ENCODE measurements around the gene PABPC1L. TPM values are rescaled to one million over a fixed set of nuclear protein-coding genes. Genes with fewer than 3 reads are reported as not detected.
A peak's percentile ranks its signal among the peaks of the same experiment; 100 is the strongest.

The PABPC1L gene
- total RNA-seq, 6 donors from 2014 or later, result 15.7 to 130 (median 43.7) TPM

GRCh38 chr20:44924541-44924940 is 14.7 kb downstream of the PABPC1L start:
- ATAC-seq (ENCODE audit: low FRiP score in 2 of 2), result no peak
- no peak for TF ChIP-seq EP300 (IDR thresholded peaks at IDR 0.05)
- TF ChIP-seq CTCF (IDR thresholded peaks at IDR 0.05), result no peak
- WGBS, 2 donors, result 90% methylated on average over 4 of the region's 4 CpGs
- DNase-seq, result no peak
- Histone ChIP-seq H3K27ac (no peak overlapping the region), H3K4me1 (no peaks in the 10 kb centered on the region), H3K9me3 (no peaks in the 10 kb centered on the region), H3K4me3 (no peak overlapping the region), H3K27me3 (no peaks in the 10 kb centered on the region), H3K36me3 (peaks cover 0 to 26% (median 14%) of the 10 kb centered on the region in 4 donors)

- no peaks in the 10 kb centered on the region for H3K4me1 ChIP-seq
- no peak for ATAC-seq (ENCODE audit: low FRiP score in 2 of 2)
- WGBS, 2 donors, result 52 to 78% methylated on average over 3 of the region's 3 CpGs
- no peaks in the 10 kb centered on the region for H3K27me3 ChIP-seq
- peaks cover 0 to 27% (median 10%) of the 10 kb centered on the region in 4 donors for H3K36me3 ChIP-seq
- TF ChIP-seq EP300 (IDR thresholded peaks at IDR 0.05) (no peak), POLR2A (IDR thresholded peaks at IDR 0.05) (no peak), CTCF (IDR thresholded peaks at IDR 0.05) (no peak), POLR2AphosphoS5 (IDR thresholded peaks at IDR 0.05) (no peak)
- peak in 1 of 2 donors; percentile 63 for DNase-seq
- H3K27ac ChIP-seq, result no peak overlapping the region
- H3K4me3 ChIP-seq, result no peak overlapping the region
- H3K9me3 ChIP-seq, result no peaks in the 10 kb centered on the region
Measured at GRCh38 chr20:44928595-44928994, 18.7 kb downstream of the PABPC1L start.

- no peaks in the 10 kb centered on the region for H3K4me1 ChIP-seq
- H3K27me3 ChIP-seq, result no peaks in the 10 kb centered on the region
- peak in 1 of 2 donors; percentile 40 for DNase-seq
- H3K36me3 ChIP-seq, result peaks cover 0 to 18% (median 6%) of the 10 kb centered on the region in 4 donors
- 92 to 96% methylated on average over 11 to 17 of the region's 18 CpGs for WGBS, 2 donors
- ATAC-seq (ENCODE audit: low FRiP score in 2 of 2), result peak in 1 of 2 donors; percentile 24
- no peaks in the 10 kb centered on the region for H3K9me3 ChIP-seq
- no peak overlapping the region for H3K27ac ChIP-seq
- no peak overlapping the region for H3K4me3 ChIP-seq
- TF ChIP-seq CTCF (IDR thresholded peaks at IDR 0.05) (no peak), POLR2AphosphoS5 (IDR thresholded peaks at IDR 0.05) (no peak), EP300 (IDR thresholded peaks at IDR 0.05) (no peak), POLR2A (IDR thresholded peaks at IDR 0.05) (no peak)
Measured at GRCh38 chr20:44930517-44931168, 20.8 kb downstream of the PABPC1L start.

DNA sequence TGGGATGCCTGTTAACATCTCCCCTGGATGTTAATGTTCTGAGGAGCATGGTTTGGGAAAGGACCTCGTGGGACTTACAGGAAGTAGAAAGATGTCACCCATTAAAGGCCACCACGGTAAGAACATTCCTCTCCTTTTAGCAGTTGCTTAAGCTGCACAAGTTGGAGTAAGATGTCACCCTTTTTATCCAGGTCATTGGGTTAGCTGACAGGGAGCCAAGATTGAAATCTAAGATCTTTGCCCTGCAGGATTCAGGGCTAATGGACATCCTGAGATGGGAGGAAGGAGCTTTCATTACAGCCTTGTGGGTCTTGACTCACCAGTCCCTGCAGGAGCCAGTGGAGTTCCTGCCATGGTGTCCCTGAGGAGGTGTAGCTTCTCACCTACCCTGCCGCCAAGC is 22.1 kb downstream of the PABPC1L start:
- TF ChIP-seq CTCF (IDR thresholded peaks at IDR 0.05), result no peak
- no peak for TF ChIP-seq POLR2A (IDR thresholded peaks at IDR 0.05)
- TF ChIP-seq POLR2AphosphoS5 (IDR thresholded peaks at IDR 0.05), result no peak
- no peak for TF ChIP-seq EP300 (IDR thresholded peaks at IDR 0.05)
- H3K27me3 ChIP-seq, result no peaks in the 10 kb centered on the region
- 83 to 88% methylated on average over 3 of the region's 3 CpGs for WGBS, 2 donors
- ATAC-seq (ENCODE audit: low FRiP score in 2 of 2), result no peak
- peaks cover 0 to 28% (median 14%) of the 10 kb centered on the region in 4 donors for H3K36me3 ChIP-seq
- no peaks in the 10 kb centered on the region for H3K9me3 ChIP-seq
- H3K4me3 ChIP-seq, result no peak overlapping the region
- no peak overlapping the region for H3K27ac ChIP-seq
- no peaks in the 10 kb centered on the region for H3K4me1 ChIP-seq
- no peak for DNase-seq

GRCh38 chr20:44932916-44933315 is 23.1 kb downstream of the PABPC1L start:
- DNase-seq (peak in 1 of 2 donors; percentile 69), ATAC-seq (ENCODE audit: low FRiP score in 2 of 2) (peak in 1 of 2 donors; percentile 38)
- Histone ChIP-seq H3K27me3 (no peaks in the 10 kb centered on the region), H3K4me1 (no peaks in the 10 kb centered on the region), H3K27ac (no peak overlapping the region), H3K36me3 (peaks cover 0 to 32% (median 16%) of the 10 kb centered on the region in 4 donors), H3K9me3 (no peaks in the 10 kb centered on the region), H3K4me3 (no peak overlapping the region)
- no peak for TF ChIP-seq POLR2AphosphoS5 (IDR thresholded peaks at IDR 0.05)
- TF ChIP-seq POLR2A (IDR thresholded peaks at IDR 0.05), result no peak
- TF ChIP-seq EP300 (IDR thresholded peaks at IDR 0.05), result no peak
- TF ChIP-seq CTCF (IDR thresholded peaks at IDR 0.05), result no peak
- WGBS, 2 donors, result 95 to 99% methylated on average over 8 of the region's 8 CpGs

All from upper lobe of left lung (tissue), 6 donors.